NCI-H1105 (cell line): ENCODE results near the gene SBK2.
A peak's percentile ranks its signal among the peaks of the same experiment; 100 is the strongest.
"Not testable (repeated sequence)": the region's sequence is repeated elsewhere in the genome, so short reads cannot be mapped to it uniquely, and the experiment has no call there.

Experiments
- DNase-seq: peaks from one replicate; lab custom pipeline; 2025; lab: John Stamatoyannopoulos, UW

The SBK2 gene

DNA sequence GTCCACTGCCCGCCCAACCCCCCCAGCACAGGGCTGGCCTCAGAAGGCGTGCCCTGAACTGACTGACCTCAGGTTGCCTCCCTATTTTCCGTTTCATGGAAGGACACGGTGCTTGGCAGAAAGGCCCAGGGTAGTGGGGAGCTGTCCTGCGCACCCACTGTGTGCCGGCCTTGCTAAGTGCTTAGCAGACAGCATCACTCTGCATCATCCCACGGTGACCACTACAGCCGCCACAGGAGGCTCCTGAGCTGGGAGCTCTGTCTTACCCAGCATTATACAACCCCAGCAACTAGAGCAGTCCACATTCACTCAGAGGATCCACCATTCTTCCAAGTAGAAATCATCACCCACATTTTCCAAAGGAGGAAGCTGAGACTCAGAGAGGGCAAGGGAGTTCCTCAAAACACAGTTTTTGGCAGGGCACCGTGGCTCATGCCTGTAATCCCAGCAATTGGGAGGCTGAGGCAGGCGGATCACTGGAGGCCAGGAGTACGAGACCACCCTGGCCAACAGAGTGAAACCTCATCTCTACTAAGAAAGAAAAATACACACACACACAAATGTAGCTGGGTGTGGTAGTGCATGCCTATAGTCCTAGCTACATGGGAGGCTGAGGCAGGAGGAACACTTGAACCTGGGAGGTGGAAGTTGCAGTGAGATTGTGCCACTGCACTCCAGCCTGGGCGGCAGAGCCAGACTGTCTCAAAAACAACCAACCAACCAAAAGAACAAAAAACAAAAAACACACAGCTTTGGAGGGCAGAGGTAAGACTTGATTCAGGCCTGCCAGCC is 1.6 kb downstream of the SBK2 start:
- no peak for DNase-seq

DNA sequence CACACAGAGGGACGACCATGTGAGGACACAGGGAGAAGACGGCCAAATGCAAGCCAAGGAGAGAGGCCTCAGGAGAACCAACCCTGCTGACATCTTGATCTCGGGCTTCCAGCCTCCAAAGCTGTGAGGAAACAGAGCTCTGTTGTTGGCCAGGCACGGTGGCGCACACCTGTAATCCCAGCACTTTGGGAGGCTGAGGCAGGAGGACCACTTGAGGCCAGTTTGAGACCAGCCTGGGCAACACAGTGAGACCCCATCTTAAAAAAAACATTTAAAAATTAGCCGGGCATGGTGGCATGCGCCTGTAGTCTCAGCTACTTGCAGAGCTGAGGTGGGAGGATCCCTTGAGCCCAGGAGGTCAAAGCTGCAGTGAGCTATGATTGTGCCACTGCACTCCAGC is 2.7 kb downstream of the SBK2 start:
- DNase-seq, result not testable (repeated sequence)

DNA sequence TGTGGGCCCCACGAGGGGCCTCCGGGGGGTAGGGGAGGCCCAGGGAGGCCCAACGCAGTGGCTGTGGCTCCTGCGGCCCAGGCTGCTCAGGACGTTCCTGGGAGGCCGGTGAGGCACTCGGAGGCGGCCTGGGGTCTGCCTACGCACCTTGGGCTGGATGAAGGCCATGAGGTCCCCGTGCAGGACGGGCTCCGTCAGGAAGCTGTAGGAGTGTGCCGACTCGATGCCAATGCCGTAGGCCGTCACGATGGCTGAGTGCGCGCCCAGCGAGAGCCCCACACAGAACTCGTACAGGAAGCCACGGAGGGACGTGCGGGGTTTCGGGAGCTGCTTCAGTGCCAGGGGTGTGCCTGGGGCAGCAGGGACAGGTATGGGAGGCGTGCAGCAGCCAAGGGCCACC is 5.9 kb downstream of the SBK2 start:
- no peak for DNase-seq

DNA sequence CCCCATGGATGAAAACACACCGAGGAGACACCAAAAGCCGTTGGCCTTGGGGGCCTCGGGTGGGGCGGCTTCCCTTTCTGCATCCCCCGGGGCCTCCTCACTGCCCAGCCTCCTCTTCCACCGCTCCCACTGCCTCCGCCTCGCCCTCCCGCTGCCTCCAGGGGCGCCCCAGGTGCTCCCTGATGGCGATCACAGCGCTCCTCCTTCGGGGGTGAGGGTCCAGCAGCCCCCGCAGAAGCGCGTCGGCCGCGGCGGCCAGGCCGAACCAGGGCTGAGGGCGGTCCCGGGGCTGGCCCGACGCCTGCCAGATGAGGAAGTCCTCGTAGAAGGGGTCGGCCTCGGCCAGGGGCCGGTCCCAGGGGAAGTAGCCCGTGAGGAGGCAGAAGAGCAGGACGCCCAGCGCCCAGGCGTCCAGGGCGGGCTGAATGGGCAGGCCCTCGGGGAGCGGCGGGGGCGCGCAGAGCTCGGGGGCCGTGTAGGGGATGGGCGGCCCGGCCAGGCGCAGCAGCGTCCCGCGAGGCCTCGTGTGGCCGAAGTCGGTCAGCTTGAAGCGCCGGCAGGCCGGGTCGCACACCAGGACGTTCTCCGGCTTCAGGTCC is 7.2 kb downstream of the SBK2 start:
- DNase-seq, result no peak

DNA sequence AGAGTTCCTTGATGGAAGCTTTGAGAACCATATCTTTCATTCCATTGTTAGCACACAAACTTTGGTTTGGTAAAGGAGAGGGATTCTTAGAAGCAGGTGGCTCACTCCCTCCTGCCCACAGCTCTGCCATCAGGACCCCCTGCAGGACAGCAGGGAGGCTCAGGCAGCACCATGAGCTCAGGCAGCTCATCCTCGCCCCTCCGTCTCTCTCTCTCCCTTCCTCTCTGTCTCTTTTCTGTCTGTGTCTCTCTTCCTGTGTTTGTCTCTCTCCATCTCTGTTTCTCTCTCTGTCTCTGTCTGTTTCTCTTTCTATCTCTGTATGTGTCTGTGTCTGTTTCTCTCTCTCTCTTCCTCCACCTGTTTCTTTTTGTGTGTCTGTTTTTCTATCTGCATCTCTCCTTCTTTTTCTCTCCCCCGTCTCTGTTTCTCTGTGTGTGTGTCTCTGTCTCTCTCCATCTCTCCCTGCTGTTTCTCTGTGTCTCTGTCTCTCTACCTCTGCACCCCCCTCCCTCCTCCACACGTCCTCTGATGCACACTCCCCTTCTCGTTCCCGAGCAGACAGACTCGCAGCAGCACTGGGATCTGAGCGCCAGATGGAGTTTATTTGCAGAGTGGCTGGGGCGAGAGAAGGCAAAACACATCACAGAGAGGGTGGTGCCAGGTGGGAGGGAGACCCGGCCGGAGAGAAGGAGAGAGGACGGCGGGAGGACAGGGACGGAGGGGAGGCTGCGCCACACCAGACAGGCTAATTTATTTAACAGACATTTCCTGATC is 8.7 kb downstream of the SBK2 start:
- no peak for DNase-seq

DNA sequence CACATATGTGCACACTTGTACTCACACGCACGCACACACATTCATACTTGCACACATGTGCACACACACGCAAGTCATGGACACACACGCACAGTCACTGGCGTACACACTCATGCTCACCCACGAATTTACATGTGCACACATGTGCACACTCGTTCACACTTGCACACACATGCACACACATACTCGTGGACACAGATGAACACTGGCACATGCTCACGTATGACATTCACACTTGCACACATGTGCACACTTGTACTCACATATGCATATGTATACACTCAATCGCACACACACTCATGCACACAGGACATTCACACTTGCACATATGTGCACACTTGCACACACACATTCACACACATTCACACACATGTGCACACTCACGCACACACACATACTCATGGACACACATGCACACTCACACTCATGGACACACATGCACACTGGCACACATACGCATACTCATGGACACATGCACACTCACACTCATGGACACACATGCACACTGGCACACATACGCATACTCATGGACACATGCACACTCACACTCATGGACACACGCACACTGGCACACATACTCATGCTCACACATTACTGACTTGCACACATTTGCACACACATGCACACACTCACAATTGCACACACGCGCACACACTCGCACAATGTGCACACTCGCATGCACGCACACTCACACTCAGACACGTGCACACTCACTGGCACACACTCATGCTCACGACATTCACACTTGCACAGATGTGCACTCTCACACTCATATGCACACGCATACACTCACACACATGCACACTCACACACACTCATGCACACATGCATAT is 9.5 kb downstream of the SBK2 start:
- no peak for DNase-seq

DNA sequence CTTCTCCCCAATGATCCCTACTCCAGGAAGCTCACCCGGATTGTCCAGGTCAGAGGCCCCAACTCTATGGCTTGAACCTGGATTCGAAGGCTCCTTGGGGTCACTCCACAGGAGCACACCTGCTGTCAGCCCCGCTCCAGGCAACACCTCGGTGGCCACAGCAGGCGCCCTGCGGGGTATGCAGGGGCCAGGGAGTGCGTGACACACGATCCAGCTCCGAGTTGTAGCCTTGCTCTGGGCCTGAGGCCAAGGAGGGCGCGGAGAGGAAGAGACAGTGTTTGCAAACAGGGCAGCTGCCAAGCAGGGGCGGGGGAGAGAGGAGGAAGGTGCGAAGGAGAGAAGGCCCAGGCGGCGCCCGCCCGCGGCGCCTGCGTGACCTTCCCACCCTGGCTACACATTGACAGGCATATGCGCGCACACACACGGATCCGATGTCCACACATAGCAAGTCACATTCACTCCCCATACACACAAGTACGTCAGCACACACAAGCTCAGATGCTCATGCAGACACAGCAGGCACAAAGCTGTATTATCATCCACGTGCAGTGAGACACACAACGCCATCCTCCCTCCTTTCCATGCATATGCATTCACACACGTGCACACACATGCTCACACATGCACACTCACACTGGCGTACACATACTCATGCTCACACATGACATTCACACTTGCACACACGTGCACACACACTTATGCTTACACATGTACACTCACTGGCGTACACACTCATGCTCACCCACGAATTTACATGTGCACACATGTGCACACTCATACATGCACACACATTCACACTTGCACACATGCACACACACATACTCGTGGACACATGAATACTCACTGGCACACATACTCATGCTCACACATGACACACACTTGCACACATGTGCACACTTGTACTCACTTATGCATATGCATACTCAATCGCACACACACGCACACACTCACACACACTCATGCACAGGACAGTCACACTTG is 10.4 kb downstream of the SBK2 start:
- DNase-seq, result peak; percentile 70

DNA sequence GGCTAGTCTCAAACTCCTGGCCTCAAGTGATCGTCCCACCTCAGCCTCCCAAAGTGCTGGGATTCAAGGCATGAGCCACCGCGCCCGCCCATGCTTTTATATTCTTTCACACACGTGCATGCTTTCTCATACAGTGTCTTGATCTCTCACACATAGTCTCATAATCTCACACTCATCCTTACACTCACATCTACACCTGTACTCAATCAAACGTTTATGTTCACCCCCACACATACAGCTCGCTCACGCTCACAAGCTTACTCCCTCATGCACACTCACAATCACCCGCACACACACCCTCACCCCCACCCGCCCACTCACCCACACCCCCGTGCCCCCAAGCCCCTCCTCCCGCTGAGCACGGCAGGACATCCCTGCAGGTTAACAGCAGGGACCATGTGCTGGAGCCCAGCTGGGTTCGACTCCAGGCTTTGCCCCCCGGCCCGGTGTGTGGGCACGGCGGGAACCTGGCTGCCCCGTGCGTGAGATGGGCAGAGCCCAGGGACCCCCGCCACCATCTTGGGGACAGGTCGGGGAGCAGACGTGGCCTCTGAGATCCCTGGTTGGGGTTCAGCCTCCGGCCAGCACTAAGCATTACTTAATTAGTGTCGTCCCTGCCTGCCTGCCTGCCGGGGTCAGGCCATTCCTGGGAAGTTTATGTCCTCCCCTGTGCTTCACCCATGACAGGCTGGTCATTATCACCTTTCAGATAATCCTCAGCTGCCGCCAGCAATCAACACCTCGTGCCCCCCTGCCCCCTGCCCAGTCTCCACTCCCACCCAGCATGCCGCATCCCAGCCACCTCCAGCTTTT is 11.4 kb downstream of the SBK2 start:
- DNase-seq, result no peak

DNA sequence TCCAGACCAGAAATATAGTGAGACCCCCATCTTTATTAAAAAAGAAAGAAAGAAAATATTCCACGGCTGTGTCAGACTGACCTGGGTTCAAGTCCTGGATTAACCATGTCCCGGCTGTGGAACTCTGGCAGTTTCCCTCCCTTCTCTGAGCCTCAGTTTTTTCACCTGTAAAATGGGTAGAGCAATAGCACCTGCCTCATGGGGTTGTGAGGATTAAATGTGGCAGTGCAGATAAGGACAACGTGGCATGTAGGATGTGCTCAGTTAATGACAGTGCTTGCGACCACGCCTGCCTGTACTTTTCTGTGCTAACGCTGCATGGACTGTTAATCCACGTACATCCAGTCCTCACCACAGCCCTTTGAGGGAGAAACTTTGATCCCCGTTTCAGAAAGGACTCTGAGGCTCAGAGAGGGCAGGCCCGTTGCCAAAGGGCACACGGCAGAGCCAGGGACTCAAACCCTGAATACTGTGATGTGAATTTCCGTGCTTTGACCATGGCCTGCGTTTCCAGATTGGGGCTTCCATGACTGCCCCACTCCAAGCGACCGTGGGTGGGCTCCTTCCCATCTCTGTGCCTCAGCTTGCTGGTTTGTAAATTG is 16.1 kb downstream of the SBK2 start:
- DNase-seq, result no peak

DNA sequence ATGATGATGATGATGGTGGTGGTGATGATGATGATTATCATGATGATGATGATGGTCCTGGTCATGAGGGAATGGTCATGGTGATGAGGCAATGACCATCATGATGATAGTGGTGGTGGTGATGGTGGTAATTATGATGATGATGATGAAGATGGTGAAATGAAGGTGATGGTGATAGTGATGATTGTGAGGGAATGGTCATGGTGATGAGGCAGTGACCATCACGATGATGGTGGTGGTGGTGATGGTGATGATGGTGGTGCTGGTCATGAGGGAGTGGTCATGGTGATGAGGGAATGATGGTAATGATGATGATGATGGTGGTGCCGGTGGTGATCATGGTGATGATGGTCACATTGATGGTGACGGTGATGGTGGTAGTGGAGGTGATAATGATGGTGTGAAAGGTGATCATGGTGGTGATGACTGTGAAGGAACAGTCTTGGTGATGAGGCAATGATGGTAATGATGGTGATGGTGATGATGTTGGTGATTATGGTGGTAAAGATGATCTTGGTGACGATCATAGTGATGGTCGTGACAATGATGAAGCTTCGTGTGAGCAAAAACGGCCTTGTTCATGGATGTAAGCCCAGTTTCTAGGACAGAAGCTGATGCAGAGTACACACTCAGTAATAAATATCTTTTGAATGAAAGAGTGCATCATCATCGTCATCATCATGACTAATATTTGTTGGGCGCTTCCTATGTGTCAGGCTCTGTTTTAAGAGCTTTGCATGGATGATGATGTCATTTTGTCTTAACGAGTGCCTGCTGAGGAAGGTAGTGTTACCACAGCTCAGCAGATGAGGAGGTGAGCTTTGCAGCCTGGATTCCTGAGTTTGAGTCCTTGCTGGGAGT is 17.3 kb downstream of the SBK2 start:
- DNase-seq, result no peak

DNA sequence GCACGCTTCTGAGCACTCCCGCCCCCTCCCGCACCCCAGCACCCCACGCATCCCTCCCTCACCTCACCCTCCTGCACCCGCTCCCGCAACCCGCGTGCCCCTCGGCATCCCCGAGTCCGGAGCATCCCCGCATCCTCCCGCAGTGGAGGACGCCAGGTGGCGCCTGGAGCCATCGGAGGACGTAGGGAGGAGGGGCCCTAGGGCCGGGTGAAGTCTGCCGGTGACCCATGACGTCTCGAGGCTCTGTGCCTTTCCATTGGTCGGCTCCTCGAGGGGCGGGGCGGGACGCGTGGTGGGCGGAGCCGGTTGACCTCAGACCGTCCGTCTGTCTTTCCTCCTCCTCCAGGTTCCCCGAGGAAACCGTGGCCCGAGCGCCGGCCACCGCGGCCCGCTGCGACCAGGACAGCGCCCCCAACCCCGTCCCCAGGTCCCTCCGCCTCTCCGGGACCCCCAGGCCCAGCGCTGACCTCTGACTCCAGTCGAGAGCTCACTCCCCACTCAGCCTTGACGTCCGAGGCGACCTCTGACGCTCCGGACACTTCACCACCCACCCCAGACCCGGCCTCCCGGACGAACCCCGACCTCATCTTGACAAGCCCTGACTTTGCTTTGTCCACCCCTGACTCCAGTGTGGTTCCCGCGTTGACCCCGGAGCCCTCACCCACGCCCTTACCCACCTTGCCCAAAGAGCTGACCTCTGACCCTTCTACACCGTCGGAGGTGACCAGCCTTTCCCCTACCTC is 19.9 kb downstream of the SBK2 start:
- peak; percentile 88 for DNase-seq

DNA sequence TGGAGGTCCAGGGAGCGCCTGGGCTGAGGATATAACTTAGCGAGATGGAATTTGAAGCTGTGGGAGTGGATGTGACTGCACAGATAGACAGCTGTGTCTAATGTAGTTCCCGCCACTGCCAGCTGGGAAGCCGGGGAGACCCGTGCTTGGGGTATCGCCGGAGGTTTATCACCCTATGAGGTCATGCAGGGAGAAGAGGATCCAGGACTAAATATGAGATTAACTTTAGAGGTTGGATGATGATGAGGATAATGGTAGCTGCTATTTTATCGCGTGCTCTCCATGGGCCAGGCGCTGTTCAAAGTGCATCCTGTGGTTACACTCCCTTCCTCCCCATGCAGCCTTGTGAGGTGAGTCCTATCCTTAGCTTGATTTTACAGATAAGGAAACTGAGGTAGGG is 28.8 kb downstream of the SBK2 start:
- DNase-seq, result no peak

DNA sequence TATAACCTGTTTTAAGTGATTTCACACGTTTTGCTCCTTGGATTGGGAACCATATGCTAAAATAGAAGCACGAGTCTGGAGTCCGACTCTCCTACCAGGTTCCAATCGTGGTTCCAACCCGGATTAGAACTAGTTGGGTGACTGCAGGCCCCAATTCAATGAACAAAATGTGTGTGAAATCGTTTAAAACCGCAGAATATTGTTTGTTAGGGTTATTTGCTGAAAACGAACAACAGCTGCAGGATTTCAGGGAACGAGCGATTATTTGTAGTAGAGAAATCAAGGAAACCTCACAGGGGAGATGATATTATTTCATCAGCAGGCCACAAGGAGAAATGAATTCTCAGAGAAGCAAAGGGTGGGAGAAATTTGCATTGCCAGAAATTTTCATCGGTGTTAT is 32.0 kb downstream of the SBK2 start:
- no peak for DNase-seq

DNA sequence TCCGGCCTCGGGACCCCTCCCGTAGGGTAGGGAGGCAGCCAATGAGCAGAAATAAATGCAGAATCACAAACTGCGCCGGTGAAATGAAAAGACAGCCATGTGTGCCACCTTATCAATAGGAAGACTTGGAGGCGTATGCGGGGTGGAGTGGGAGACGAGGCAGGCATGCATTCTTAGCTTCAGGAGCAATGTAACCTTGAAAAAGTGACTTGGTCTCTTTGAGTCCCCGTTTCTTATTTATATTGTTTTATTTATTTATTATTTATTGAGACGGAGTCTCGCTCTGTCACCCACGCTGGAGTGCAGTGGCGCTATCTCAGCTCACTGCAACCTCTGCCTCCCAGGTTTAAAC is 32.7 kb downstream of the SBK2 start:
- DNase-seq, result no peak

DNA sequence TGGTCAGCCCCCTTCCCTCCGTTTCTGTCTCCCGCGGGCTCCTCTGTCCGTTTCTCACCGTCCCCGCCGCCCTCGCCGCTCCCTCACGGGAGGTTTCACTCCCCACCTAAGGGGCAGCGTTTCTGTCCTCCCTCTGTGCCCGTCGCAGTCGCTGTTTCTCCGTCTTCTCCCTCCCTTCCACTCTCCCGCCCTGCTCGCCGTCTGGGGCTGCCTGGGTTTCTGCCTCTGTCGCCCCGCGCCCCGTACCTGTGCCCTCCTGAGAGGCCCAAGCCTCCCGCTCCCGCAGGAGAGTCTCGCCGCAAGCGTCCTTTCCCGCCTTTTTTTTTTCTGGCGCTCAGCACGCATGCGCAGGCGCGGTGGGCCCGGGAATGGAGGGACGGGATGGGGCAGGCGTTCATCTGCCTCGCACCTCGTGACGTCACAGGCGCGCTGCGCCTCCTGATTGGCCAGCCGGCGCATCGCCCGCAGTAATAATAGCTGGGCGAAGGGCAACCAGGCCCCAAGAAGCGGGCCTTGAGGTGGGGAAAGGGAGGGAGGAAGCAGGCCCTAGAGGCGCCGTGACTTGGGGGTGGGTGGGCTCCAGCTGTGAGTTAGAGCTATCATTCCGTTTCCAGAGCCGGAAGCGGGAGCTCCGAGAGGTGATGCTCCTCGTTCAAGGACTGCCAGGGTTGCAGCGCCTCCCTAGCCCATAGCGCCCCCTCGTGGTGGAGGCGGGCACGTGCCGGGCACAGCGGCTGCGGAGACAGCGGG is 33.3 kb downstream of the SBK2 start:
- DNase-seq, result peak; percentile 77

DNA sequence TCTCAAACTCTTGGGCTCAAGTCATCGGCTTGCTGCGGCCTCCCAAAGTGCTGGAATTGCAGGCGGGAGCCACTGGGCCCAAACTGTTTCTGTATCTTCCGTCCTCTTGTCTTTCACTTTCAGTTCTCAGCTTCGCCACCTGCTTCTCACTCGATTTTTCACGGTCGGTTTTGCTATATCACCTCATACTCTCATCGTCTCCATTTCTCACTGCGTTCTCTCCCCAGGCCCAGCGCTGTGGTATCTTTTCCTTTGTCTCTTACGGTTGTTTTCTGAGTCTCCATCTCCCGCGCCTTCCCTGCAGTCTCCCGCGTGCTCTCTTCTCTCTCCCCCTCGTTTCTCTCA is 33.8 kb downstream of the SBK2 start:
- no peak for DNase-seq

DNA sequence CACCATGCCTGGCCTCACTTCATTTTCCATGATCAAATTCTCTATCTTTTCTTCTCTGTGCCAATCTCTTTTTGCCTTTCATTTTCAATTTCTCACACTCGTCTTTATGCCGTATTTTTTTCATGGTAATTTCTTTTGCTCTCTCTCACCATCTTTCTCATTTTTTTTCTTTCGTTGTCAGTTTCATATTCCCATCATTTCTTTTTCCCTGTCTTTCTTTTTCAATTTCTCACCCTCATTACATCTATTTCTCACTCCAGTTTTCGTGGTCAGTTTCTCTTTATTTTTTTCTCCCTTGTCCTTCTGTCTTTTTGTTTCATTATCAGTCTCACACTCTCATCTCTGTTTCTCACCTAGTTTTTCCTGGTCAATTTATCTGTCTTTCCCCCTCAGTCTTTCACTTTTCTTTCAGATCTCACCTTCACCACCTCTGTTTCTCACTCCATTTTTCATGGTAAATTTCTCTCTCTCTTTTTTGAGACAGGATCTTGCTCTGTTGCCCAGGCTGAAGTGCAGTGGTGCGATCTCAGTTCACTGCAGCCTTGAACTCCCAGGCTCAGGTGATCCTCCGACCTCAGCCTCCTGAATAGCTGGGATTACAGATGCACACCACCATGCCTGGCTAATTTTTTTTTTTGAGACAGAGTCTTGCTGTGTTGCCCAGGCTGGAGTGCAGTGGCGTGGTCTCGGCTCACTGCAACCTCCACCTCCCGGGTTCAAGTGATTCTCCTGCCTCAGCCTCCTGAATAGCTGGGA is 34.6 kb downstream of the SBK2 start:
- no peak for DNase-seq
